HUES6 (cell line): Measurements from ENCODE around the gene VWA3B.

Experiments used
- H3K27ac ChIP-seq: 2 replicates; pipeline ENCODE4 v1.7.0; 2013; ENCODE audit warnings: low read depth, mild to moderate bottlenecking, low read length, inconsistent platforms
- H3K27me3 ChIP-seq: 2 replicates; pipeline ENCODE4 v1.6.1; 2013; ENCODE audit warnings: low read length; ENCODE audit not compliant: control insufficient read depth, insufficient read depth
- H3K36me3 ChIP-seq: 2 replicates; pipeline ENCODE4 v1.6.1; 2013; ENCODE audit warnings: low read length; ENCODE audit not compliant: control insufficient read depth, insufficient read depth
- H3K4me1 ChIP-seq: 2 replicates; pipeline ENCODE4 v1.6.1; 2013; ENCODE audit warnings: low read length; ENCODE audit not compliant: control insufficient read depth, insufficient read depth
- H3K4me3 ChIP-seq: 2 replicates; pipeline ENCODE4 v1.5.1; 2013; ENCODE audit warnings: low read depth, low read length
- H3K9ac ChIP-seq: one replicate; pipeline ENCODE4 v1.6.1; 2013; ENCODE audit warnings: mild to moderate bottlenecking, low read length
- H3K9me3 ChIP-seq: 2 replicates; pipeline ENCODE4 v1.6.1; 2013; ENCODE audit warnings: low read depth, low read length; ENCODE audit not compliant: control insufficient read depth, insufficient read depth

Gene VWA3B

GRCh38 chr2:98172150-98172765, 85.3 kb downstream of the VWA3B start:
- peaks cover 5% of the 10 kb centered on the region for H3K4me1 ChIP-seq
- no peaks in the 10 kb centered on the region for H3K36me3 ChIP-seq
- no peak overlapping the region for H3K4me3 ChIP-seq
- no peak overlapping the region for H3K9ac ChIP-seq
- no peak overlapping the region for H3K27ac ChIP-seq
- no peaks in the 10 kb centered on the region; the same call in 1 of the 2 replicates for H3K27me3 ChIP-seq
- H3K9me3 ChIP-seq = no peaks in the 10 kb centered on the region

GRCh38 chr2:98172951-98173350, 86.0 kb downstream of the VWA3B start:
- Histone ChIP-seq H3K9ac (no peak overlapping the region), H3K4me1 (peaks cover 11% of the 10 kb centered on the region), H3K36me3 (no peaks in the 10 kb centered on the region), H3K4me3 (no peak overlapping the region), H3K27ac (no peak overlapping the region), H3K27me3 (no peaks in the 10 kb centered on the region; the same call in 1 of the 2 replicates), H3K9me3 (no peaks in the 10 kb centered on the region)

- Histone ChIP-seq H3K9me3 (no peaks in the 10 kb centered on the region), H3K27ac (no peak overlapping the region), H3K9ac (no peak overlapping the region), H3K4me3 (no peak overlapping the region), H3K4me1 (peaks cover 11% of the 10 kb centered on the region), H3K27me3 (no peaks in the 10 kb centered on the region; the same call in 1 of the 2 replicates), H3K36me3 (no peaks in the 10 kb centered on the region)
Measured at GRCh38 chr2:98175811-98176210, 88.8 kb downstream of the VWA3B start.

- H3K4me1 ChIP-seq = peaks cover 11% of the 10 kb centered on the region
- H3K27me3 ChIP-seq = no peaks in the 10 kb centered on the region; the same call in 1 of the 2 replicates
- H3K9me3 ChIP-seq = no peaks in the 10 kb centered on the region
- no peaks in the 10 kb centered on the region for H3K36me3 ChIP-seq
- H3K27ac ChIP-seq = no peak overlapping the region
- H3K9ac ChIP-seq = no peak overlapping the region
- H3K4me3 ChIP-seq = no peak overlapping the region
Measured at GRCh38 chr2:98177286-98177685, 90.3 kb downstream of the VWA3B start.

- Histone ChIP-seq H3K4me3 (no peak overlapping the region), H3K4me1 (peaks cover 11% of the 10 kb centered on the region), H3K9me3 (no peaks in the 10 kb centered on the region), H3K36me3 (no peaks in the 10 kb centered on the region), H3K9ac (no peak overlapping the region), H3K27ac (no peak overlapping the region), H3K27me3 (no peaks in the 10 kb centered on the region; the same call in 1 of the 2 replicates)
Measured at GRCh38 chr2:98177986-98178385, 91.0 kb downstream of the VWA3B start.

GRCh38 chr2:98180456-98180855, 93.5 kb downstream of the VWA3B start:
- Histone ChIP-seq H3K4me3 (no peak overlapping the region), H3K27ac (no peak overlapping the region), H3K27me3 (no peaks in the 10 kb centered on the region; the same call in 1 of the 2 replicates), H3K9me3 (no peaks in the 10 kb centered on the region), H3K9ac (no peak overlapping the region), H3K4me1 (peaks cover 11% of the 10 kb centered on the region), H3K36me3 (no peaks in the 10 kb centered on the region)

GRCh38 chr2:98181346-98181745, 94.4 kb downstream of the VWA3B start:
- H3K4me1 ChIP-seq = peaks cover 11% of the 10 kb centered on the region
- no peaks in the 10 kb centered on the region for H3K9me3 ChIP-seq
- no peak overlapping the region for H3K4me3 ChIP-seq
- H3K27me3 ChIP-seq = no peaks in the 10 kb centered on the region; the same call in 1 of the 2 replicates
- H3K36me3 ChIP-seq = no peaks in the 10 kb centered on the region
- H3K9ac ChIP-seq = no peak overlapping the region
- no peak overlapping the region for H3K27ac ChIP-seq

- H3K36me3 ChIP-seq = no peaks in the 10 kb centered on the region
- no peak overlapping the region for H3K9ac ChIP-seq
- H3K27ac ChIP-seq = no peak overlapping the region
- H3K4me1 ChIP-seq = no peaks in the 10 kb centered on the region
- no peaks in the 10 kb centered on the region for H3K9me3 ChIP-seq
- H3K4me3 ChIP-seq = no peak overlapping the region
- no peaks in the 10 kb centered on the region for H3K27me3 ChIP-seq
Measured at GRCh38 chr2:98185801-98186200, 98.8 kb downstream of the VWA3B start.

- Histone ChIP-seq H3K27me3 (no peaks in the 10 kb centered on the region), H3K36me3 (no peaks in the 10 kb centered on the region), H3K4me3 (no peak overlapping the region), H3K9ac (no peak overlapping the region), H3K9me3 (no peaks in the 10 kb centered on the region), H3K27ac (no peak overlapping the region), H3K4me1 (no peaks in the 10 kb centered on the region)
Measured at GRCh38 chr2:98187194-98187593, 100.2 kb downstream of the VWA3B start.

GRCh38 chr2:98188351-98189046, 101.5 kb downstream of the VWA3B start:
- H3K4me3 ChIP-seq = no peak overlapping the region
- H3K27ac ChIP-seq = no peak overlapping the region
- H3K36me3 ChIP-seq = no peaks in the 10 kb centered on the region
- H3K9me3 ChIP-seq = no peaks in the 10 kb centered on the region
- H3K27me3 ChIP-seq = no peaks in the 10 kb centered on the region
- peaks cover 9% of the 10 kb centered on the region for H3K4me1 ChIP-seq
- no peak overlapping the region for H3K9ac ChIP-seq

- no peaks in the 10 kb centered on the region for H3K9me3 ChIP-seq
Measured at GRCh38 chr2:98191883-98192282, 104.9 kb downstream of the VWA3B start.

More at GRCh38 chr2:98191883-98192282, 104.9 kb downstream of the VWA3B start:
- Histone ChIP-seq H3K4me1 (peaks cover 9% of the 10 kb centered on the region), H3K27ac (no peak overlapping the region), H3K27me3 (no peaks in the 10 kb centered on the region), H3K36me3 (no peaks in the 10 kb centered on the region), H3K4me3 (no peak overlapping the region), H3K9ac (no peak overlapping the region)
